Measurements from ENCODE around the gene PDCD2L. TPM values are rescaled to one million over a fixed set of nuclear protein-coding genes. Genes with fewer than 3 reads are reported as not detected.
"Not testable (repeated sequence)": the region's sequence is repeated elsewhere in the genome, so short reads cannot be mapped to it uniquely, and the experiment has no call there.

The PDCD2L gene
- polyA plus RNA-seq, 1 donor from 2014 or later = 47.5 TPM

- no peak overlapping the region for H3K27ac ChIP-seq (ENCODE audit: low read length)
- no peak overlapping the region for H2AFZ ChIP-seq (ENCODE audit: low read depth, low read length)
- H4K20me1 ChIP-seq (ENCODE audit: insufficient read depth) = no peaks in the 10 kb centered on the region
- no peaks in the 10 kb centered on the region for H3K9me2 ChIP-seq (ENCODE audit: insufficient read depth, low read length)
- no peaks in the 10 kb centered on the region for H3K27me3 ChIP-seq (ENCODE audit: insufficient read depth, low read depth, low read length)
- no peak overlapping the region for H3K4me2 ChIP-seq (ENCODE audit: low read length)
- H3K79me2 ChIP-seq (replicated peaks; ENCODE audit: insufficient read depth, low read length) = no peaks in the 10 kb centered on the region
- H3K36me3 ChIP-seq (ENCODE audit: insufficient read depth, low read length) = no peaks in the 10 kb centered on the region
- no peak overlapping the region for H3K4me3 ChIP-seq (ENCODE audit: low read length)
- H3K9ac ChIP-seq (ENCODE audit: low read length) = no peak overlapping the region
- H3F3A ChIP-seq (ENCODE audit: insufficient read depth, low read length, poor library complexity, severe bottlenecking) = no peaks in the 10 kb centered on the region
- no peaks in the 10 kb centered on the region for H3K9me3 ChIP-seq (ENCODE audit: low read length)
- no peak for TF ChIP-seq CTCF (IDR thresholded peaks at IDR 0.05; ENCODE audit: poor library complexity, severe bottlenecking)
- TF ChIP-seq POLR2AphosphoS5 (IDR thresholded peaks at IDR 0.05) = no peak
- no peak for TF ChIP-seq REST (IDR thresholded peaks at IDR 0.05; ENCODE audit: borderline replicate concordance)
- no peak for TF ChIP-seq EP300 (conservative IDR thresholded peaks at IDR 0.05; ENCODE audit: poor library complexity, severe bottlenecking)
- no peak for TF ChIP-seq MXI1 (conservative IDR thresholded peaks at IDR 0.05; ENCODE audit: poor library complexity, severe bottlenecking)
- no peak for TF ChIP-seq SMC3 (conservative IDR thresholded peaks at IDR 0.05; ENCODE audit: poor library complexity)
- no peak for TF ChIP-seq TAF1 (IDR thresholded peaks at IDR 0.05; ENCODE audit: low read depth)
- no peak for TF ChIP-seq RAD21 (conservative IDR thresholded peaks at IDR 0.05)
Observed at GRCh38 chr19:34367624-34367957, 36.6 kb upstream of the PDCD2L start.

- no peaks in the 10 kb centered on the region for H3K36me3 ChIP-seq (ENCODE audit: insufficient read depth, low read length)
- no peaks in the 10 kb centered on the region for H3K27me3 ChIP-seq (ENCODE audit: insufficient read depth, low read depth, low read length)
- TF ChIP-seq MXI1 (conservative IDR thresholded peaks at IDR 0.05; ENCODE audit: poor library complexity, severe bottlenecking) = no peak
- no peak for TF ChIP-seq REST (IDR thresholded peaks at IDR 0.05; ENCODE audit: borderline replicate concordance)
- no peak for TF ChIP-seq RAD21 (conservative IDR thresholded peaks at IDR 0.05)
- no peak for TF ChIP-seq CTCF (IDR thresholded peaks at IDR 0.05; ENCODE audit: poor library complexity, severe bottlenecking)
- no peak for TF ChIP-seq POLR2AphosphoS5 (IDR thresholded peaks at IDR 0.05)
- no peak for TF ChIP-seq TAF1 (IDR thresholded peaks at IDR 0.05; ENCODE audit: low read depth)
- TF ChIP-seq SMC3 (conservative IDR thresholded peaks at IDR 0.05; ENCODE audit: poor library complexity) = no peak
- no peak for TF ChIP-seq EZH2 (IDR thresholded peaks at IDR 0.05; ENCODE audit: borderline replicate concordance, insufficient read depth, low read length, poor library complexity, severe bottlenecking)
- no peak for TF ChIP-seq EP300 (conservative IDR thresholded peaks at IDR 0.05; ENCODE audit: poor library complexity, severe bottlenecking)
- no peaks in the 10 kb centered on the region for H3K9me3 ChIP-seq (ENCODE audit: low read length)
- H3K4me2 ChIP-seq (ENCODE audit: low read length) = no peak overlapping the region
- H3K27ac ChIP-seq (ENCODE audit: low read length) = no peak overlapping the region
- H3F3A ChIP-seq (ENCODE audit: insufficient read depth, low read length, poor library complexity, severe bottlenecking) = no peaks in the 10 kb centered on the region
- no peak overlapping the region for H2AFZ ChIP-seq (ENCODE audit: low read depth, low read length)
- H3K4me3 ChIP-seq (ENCODE audit: low read length) = no peak overlapping the region
- no peaks in the 10 kb centered on the region for H3K9me2 ChIP-seq (ENCODE audit: insufficient read depth, low read length)
- no peak overlapping the region for H3K9ac ChIP-seq (ENCODE audit: low read length)
- no peaks in the 10 kb centered on the region for H4K20me1 ChIP-seq (ENCODE audit: insufficient read depth)
- H3K79me2 ChIP-seq (replicated peaks; ENCODE audit: insufficient read depth, low read length) = no peaks in the 10 kb centered on the region
Observed at GRCh38 chr19:34368338-34368737, 35.9 kb upstream of the PDCD2L start.

- not testable (repeated sequence) for H3K4me2 ChIP-seq (ENCODE audit: low read length); H3F3A ChIP-seq (ENCODE audit: insufficient read depth, low read length, poor library complexity, severe bottlenecking); H3K9me2 ChIP-seq (ENCODE audit: insufficient read depth, low read length); H3K9me3 ChIP-seq (ENCODE audit: low read length); H3K36me3 ChIP-seq (ENCODE audit: insufficient read depth, low read length); H2AFZ ChIP-seq (ENCODE audit: low read depth, low read length); H3K79me2 ChIP-seq (replicated peaks; ENCODE audit: insufficient read depth, low read length); H3K27ac ChIP-seq (ENCODE audit: low read length); H3K4me3 ChIP-seq (ENCODE audit: low read length); H3K27me3 ChIP-seq (ENCODE audit: insufficient read depth, low read depth, low read length); H4K20me1 ChIP-seq (ENCODE audit: insufficient read depth); H3K9ac ChIP-seq (ENCODE audit: low read length)
Observed at GRCh38 chr19:34369166-34369565, 35.0 kb upstream of the PDCD2L start.
